Neural crest cell (in vitro differentiated cells): ENCODE results near the gene STK38L. TPM values are rescaled to one million over a fixed set of nuclear protein-coding genes. Genes with fewer than 3 reads are reported as not detected.

Source experiments
- DNase-seq: peaks from one replicate; pipeline ENCODE4 v3.0.0; 2021; ENCODE audit warnings: low read depth, mixed read lengths, low spot score
- H3K27ac Mint-ChIP-seq: one replicate; pipeline ENCODE4 v1.8.0; 2021; ENCODE audit warnings: mild to moderate bottlenecking, mixed read lengths; ENCODE audit not compliant: unreplicated experiment
- H3K27me3 Mint-ChIP-seq: 2 replicates; pipeline ENCODE4 v1.8.0; 2021; ENCODE audit warnings: low read depth, mild to moderate bottlenecking, mixed read lengths
- H3K36me3 Mint-ChIP-seq: 2 replicates; pipeline ENCODE4 v1.8.0; 2021; ENCODE audit warnings: low read depth, mild to moderate bottlenecking, mixed read lengths
- H3K4me1 Mint-ChIP-seq: 2 replicates; pipeline ENCODE4 v1.8.0; 2021; ENCODE audit warnings: mixed read lengths
- H3K4me3 Mint-ChIP-seq: one replicate; pipeline ENCODE4 v1.8.0; 2021; ENCODE audit warnings: mild to moderate bottlenecking, mixed read lengths
- H3K9me3 Mint-ChIP-seq: 2 replicates; pipeline ENCODE4 v1.8.0; 2021; ENCODE audit warnings: mixed read lengths
- CTCF ChIP-seq: fragments of 200-600 bp; sonication (generic); conservative IDR thresholded peaks from 2 replicates; pipeline ENCODE4 v1.5.0; 2021; ENCODE audit warnings: antibody characterized with exemption, mild to moderate bottlenecking
- total RNA-seq: library from RNA; stranded (reverse); gene quantifications from 2 replicates; pipeline ENCODE4 v1.2.1, GENCODE V29; 2021

The STK38L gene
- total RNA-seq, 1 donor from 2014 or later = 29.9 TPM

- Mint-ChIP-seq H3K4me3 (no peak overlapping the region), H3K27me3 (no peaks in the 10 kb centered on the region), H3K4me1 (no peaks in the 10 kb centered on the region), H3K27ac (no peak overlapping the region), H3K36me3 (peaks cover 8% of the 10 kb centered on the region), H3K9me3 (no peaks in the 10 kb centered on the region)
- TF ChIP-seq CTCF = no peak
- no peak for DNase-seq
Measured at GRCh38 chr12:27304856-27305255, 60.8 kb downstream of the STK38L start.

- no peaks in the 10 kb centered on the region for H3K4me1 Mint-ChIP-seq
- TF ChIP-seq CTCF = peak; percentile 88
- no peak overlapping the region for H3K4me3 Mint-ChIP-seq
- no peaks in the 10 kb centered on the region for H3K27me3 Mint-ChIP-seq
- no peak overlapping the region for H3K27ac Mint-ChIP-seq
- H3K36me3 Mint-ChIP-seq = peaks cover 3% of the 10 kb centered on the region
- DNase-seq = no peak
- no peaks in the 10 kb centered on the region for H3K9me3 Mint-ChIP-seq
Measured at GRCh38 chr12:27305673-27306456, 61.8 kb downstream of the STK38L start.

GRCh38 chr12:27309293-27309994, 65.4 kb downstream of the STK38L start:
- no peak for DNase-seq
- H3K27me3 Mint-ChIP-seq = no peaks in the 10 kb centered on the region
- H3K9me3 Mint-ChIP-seq = no peaks in the 10 kb centered on the region
- no peaks in the 10 kb centered on the region for H3K4me1 Mint-ChIP-seq
- H3K4me3 Mint-ChIP-seq = no peak overlapping the region
- peaks cover 3% of the 10 kb centered on the region for H3K36me3 Mint-ChIP-seq
- H3K27ac Mint-ChIP-seq = no peak overlapping the region
- TF ChIP-seq CTCF = no peak

- Mint-ChIP-seq H3K36me3 (peaks cover 3% of the 10 kb centered on the region), H3K4me3 (no peak overlapping the region), H3K4me1 (no peaks in the 10 kb centered on the region), H3K9me3 (no peaks in the 10 kb centered on the region), H3K27me3 (no peaks in the 10 kb centered on the region), H3K27ac (no peak overlapping the region)
- TF ChIP-seq CTCF = no peak
- no peak for DNase-seq
Measured at GRCh38 chr12:27309995-27310315, 65.9 kb downstream of the STK38L start.

- peaks cover 6% of the 10 kb centered on the region for H3K36me3 Mint-ChIP-seq
Measured at GRCh38 chr12:27316947-27317346, 72.9 kb downstream of the STK38L start.

More at GRCh38 chr12:27316947-27317346, 72.9 kb downstream of the STK38L start:
- no peak for TF ChIP-seq CTCF
- H3K9me3 Mint-ChIP-seq = no peaks in the 10 kb centered on the region
- H3K4me3 Mint-ChIP-seq = no peak overlapping the region
- H3K27ac Mint-ChIP-seq = no peak overlapping the region
- DNase-seq = no peak
- no peaks in the 10 kb centered on the region for H3K27me3 Mint-ChIP-seq
- no peaks in the 10 kb centered on the region for H3K4me1 Mint-ChIP-seq
